22Rv1 (cell line): Measurements from ENCODE around the gene PPP1R7.

Experiments
- CTCF ChIP-seq: fragments of 450-650 bp; IDR thresholded peaks from 2 replicates; pipeline ENCODE4 v1.5.1; 2017; ENCODE audit warnings: mild to moderate bottlenecking
- ZFX ChIP-seq: fragments of 450-650 bp; IDR thresholded peaks from 2 replicates; pipeline ENCODE4 v1.6.1; 2017; ENCODE audit warnings: antibody characterized with exemption, borderline replicate concordance

- TF ChIP-seq CTCF: no peak
- TF ChIP-seq ZFX: no peak
Measured at GRCh38 chr2:241159116-241159515, 8.8 kb downstream of the PPP1R7 start.
